Body of pancreas (tissue), 4 donors: ENCODE results near the gene CARMIL3.

Source experiments
- CTCF ChIP-seq, 7 experiments: fragments of 450-650 bp in 4 of 7; fragments of 200-600 bp in 3 of 7; sonication (generic) in 3 of 7; IDR thresholded peaks; one replicate each; pipeline ENCODE4 v1.5.1; 2016 to 2019; ENCODE audit warnings: antibody characterized with exemption in 7 of 7
- POLR2A ChIP-seq, 3 donors: fragments of 450-650 bp; IDR thresholded peaks; one replicate each; pipeline ENCODE4 v1.6.1; 2016; ENCODE audit warnings: antibody characterized with exemption in 3 of 3, mild to moderate bottlenecking in 2 of 3

DNA sequence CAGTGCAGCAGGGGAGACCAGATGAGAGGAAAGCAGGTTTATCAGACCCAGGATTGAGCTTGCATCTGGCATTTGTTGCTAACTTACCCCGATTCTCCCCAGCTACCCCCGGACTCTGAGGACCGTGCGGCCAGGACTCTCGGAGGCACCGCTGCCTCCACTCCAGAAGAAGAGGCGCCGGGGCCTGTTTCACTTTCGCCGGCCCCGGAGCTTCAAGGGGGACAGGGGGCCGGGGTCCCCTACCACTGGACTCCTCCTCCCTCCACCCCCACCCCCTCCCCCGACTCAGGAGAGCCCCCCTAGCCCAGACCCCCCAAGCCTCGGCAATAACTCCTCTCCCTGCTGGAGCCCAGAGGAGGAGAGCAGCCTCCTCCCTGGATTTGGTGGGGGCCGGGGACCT is 13.0 kb downstream of the CARMIL3 start:
- TF ChIP-seq CTCF (IDR thresholded peaks at IDR 0.05) = no peak
- TF ChIP-seq POLR2A (IDR thresholded peaks at IDR 0.05) = no peak
